ENCODE data around the gene NRTN. TPM values are rescaled to one million over a fixed set of nuclear protein-coding genes. Genes with fewer than 3 reads are reported as not detected.
A peak's percentile ranks its signal among the peaks of the same experiment; 100 is the strongest.

NRTN gene
- polyA plus RNA-seq, 1 donor from 2014 or later: 0.62 TPM

DNA sequence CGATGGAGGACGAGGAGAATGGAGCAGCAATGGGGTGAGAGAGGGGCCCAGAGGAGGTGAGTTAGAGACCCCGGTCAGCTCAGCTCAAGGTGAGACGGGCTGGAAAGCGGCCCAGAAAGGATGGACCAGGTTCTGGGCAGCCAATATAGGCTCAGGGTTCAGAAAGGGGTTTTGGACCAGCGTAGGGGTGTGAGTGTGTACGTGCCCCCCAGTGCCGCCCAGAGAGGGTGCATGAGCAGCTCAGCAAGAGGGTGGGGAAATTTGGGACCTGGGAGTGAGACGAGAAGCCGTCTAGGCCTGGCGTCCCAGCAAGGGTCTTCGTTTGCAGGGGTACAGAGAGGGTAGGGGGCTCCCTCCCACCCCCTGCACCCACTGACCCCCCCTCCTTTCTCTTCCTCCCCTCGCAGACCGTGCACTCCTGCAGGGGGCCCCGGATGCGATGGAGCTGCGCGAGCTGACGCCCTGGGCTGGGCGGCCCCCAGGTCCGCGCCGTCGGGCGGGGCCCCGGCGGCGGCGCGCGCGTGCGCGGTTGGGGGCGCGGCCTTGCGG is 22.5 kb downstream of the NRTN start:
- H3K4me2 ChIP-seq (ENCODE audit: low read length): no peak overlapping the region
- no peaks in the 10 kb centered on the region for H3K36me3 ChIP-seq (ENCODE audit: insufficient read depth, low read length)
- H3F3A ChIP-seq (ENCODE audit: insufficient read depth, low read length, poor library complexity, severe bottlenecking): no peaks in the 10 kb centered on the region
- H4K20me1 ChIP-seq (ENCODE audit: insufficient read depth): no peaks in the 10 kb centered on the region
- no peaks in the 10 kb centered on the region for H3K79me2 ChIP-seq (replicated peaks; ENCODE audit: insufficient read depth, low read length)
- H3K27me3 ChIP-seq (ENCODE audit: insufficient read depth, low read depth, low read length): no peaks in the 10 kb centered on the region
- no peak for TF ChIP-seq MXI1 (conservative IDR thresholded peaks at IDR 0.05; ENCODE audit: poor library complexity, severe bottlenecking)
- peak overlapping the region; percentile 60 for H3K4me3 ChIP-seq (ENCODE audit: low read length)
- no peak overlapping the region for H2AFZ ChIP-seq (ENCODE audit: low read depth, low read length)
- H3K27ac ChIP-seq (ENCODE audit: low read length): peak overlapping the region; percentile 28
- H3K9me2 ChIP-seq (ENCODE audit: insufficient read depth, low read length): no peaks in the 10 kb centered on the region
- no peaks in the 10 kb centered on the region for H3K9me3 ChIP-seq (ENCODE audit: low read length)
- peak overlapping the region; percentile 69 for H3K9ac ChIP-seq (ENCODE audit: low read length)

DNA sequence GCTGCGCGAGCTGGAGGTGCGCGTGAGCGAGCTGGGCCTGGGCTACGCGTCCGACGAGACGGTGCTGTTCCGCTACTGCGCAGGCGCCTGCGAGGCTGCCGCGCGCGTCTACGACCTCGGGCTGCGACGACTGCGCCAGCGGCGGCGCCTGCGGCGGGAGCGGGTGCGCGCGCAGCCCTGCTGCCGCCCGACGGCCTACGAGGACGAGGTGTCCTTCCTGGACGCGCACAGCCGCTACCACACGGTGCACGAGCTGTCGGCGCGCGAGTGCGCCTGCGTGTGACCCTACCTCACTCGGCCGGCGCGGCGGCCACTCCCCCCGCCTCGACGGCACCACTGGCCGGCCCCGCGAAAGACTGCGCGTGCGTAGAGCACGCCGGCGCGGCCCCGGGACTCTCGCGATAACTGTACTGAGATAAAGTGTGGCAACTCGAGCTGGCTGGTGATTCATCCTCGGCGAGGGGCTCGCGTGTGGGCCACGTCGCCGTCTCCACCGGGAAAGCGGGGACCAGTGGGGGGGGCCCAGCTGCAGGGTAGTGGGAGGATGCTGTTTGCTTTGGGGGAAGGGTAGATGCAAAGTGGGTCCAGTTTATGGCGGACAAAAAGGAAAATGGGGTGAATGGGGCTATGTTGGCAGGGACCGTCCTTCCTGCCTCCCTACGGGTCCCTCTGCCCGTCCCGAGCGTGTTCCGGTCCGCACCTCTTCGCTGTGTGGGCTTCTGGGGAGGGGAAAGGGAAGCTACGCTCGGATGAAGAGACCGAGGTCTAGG is 23.2 kb downstream of the NRTN start:
- H2AFZ ChIP-seq (ENCODE audit: low read depth, low read length): peak overlapping the region; percentile 85
- peak overlapping the region; percentile 69 for H3K9ac ChIP-seq (ENCODE audit: low read length)
- H3K27me3 ChIP-seq (ENCODE audit: insufficient read depth, low read depth, low read length): no peaks in the 10 kb centered on the region

DNA sequence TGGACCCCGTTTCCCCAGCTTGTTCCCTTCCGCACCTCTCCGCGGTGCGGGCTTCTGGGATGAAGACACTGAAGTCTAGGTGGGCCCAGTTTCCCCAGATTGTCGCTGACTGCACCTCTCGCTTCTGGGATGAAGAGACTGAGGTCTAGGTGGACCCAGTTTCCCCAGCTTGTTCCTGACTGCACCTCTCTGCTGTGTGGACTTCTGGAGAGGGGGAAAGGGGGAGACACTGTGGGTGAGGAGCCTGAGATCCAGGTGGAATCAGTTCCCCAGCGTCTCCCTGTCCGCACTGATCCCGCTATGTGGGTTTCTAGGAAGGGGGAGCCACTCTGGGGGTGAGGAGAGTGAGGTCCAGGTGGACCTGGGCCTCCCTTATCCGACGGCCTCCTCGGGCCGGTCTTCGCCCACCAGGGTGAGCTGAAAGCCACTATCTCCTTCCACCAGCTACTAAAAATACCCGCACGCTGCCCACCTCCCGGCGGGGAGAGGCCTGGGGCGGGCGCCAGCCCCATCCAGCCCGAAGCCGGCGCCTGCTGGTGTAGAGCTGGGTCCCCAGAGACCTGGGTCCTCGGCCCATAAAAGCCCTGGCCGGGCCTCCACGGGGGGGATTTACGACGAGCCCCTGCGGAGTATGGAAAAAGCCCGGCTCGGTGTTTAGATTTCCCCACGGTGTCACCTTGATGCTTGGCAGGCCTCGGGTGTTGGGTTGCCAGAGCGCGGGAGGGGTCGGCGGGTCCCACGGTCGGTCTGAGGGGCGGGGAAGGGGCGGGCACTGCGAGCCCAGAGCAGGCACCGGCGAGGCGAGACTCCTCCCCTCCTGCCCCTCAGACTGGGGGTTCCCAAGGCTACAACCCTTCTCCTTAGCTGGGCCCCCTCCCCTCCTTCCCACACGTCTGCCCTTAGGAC is 24.0 kb downstream of the NRTN start:
- Histone ChIP-seq H2AFZ (ENCODE audit: low read depth, low read length) (peak overlapping the region; percentile 85), H3K4me3 (ENCODE audit: low read length) (peak overlapping the region; percentile 70), H3K9me2 (ENCODE audit: insufficient read depth, low read length) (no peaks in the 10 kb centered on the region), H3K79me2 (replicated peaks; ENCODE audit: insufficient read depth, low read length) (no peaks in the 10 kb centered on the region), H4K20me1 (ENCODE audit: insufficient read depth) (no peaks in the 10 kb centered on the region), H3K36me3 (ENCODE audit: insufficient read depth, low read length) (no peaks in the 10 kb centered on the region), H3K4me2 (ENCODE audit: low read length) (peak overlapping the region; percentile 59), H3F3A (ENCODE audit: insufficient read depth, low read length, poor library complexity, severe bottlenecking) (no peaks in the 10 kb centered on the region), H3K27me3 (ENCODE audit: insufficient read depth, low read depth, low read length) (no peaks in the 10 kb centered on the region), H3K9ac (ENCODE audit: low read length) (peak overlapping the region; percentile 69), H3K27ac (ENCODE audit: low read length) (peak overlapping the region; percentile 70), H3K9me3 (ENCODE audit: low read length) (no peaks in the 10 kb centered on the region)
- no peak for TF ChIP-seq EP300 (conservative IDR thresholded peaks at IDR 0.05; ENCODE audit: poor library complexity, severe bottlenecking)

More for the DNA sequence above, 23.2 kb downstream of the NRTN start:
- H3K79me2 ChIP-seq (replicated peaks; ENCODE audit: insufficient read depth, low read length): no peaks in the 10 kb centered on the region
- no peaks in the 10 kb centered on the region for H3K9me2 ChIP-seq (ENCODE audit: insufficient read depth, low read length)
- no peaks in the 10 kb centered on the region for H3K36me3 ChIP-seq (ENCODE audit: insufficient read depth, low read length)
- no peaks in the 10 kb centered on the region for H3F3A ChIP-seq (ENCODE audit: insufficient read depth, low read length, poor library complexity, severe bottlenecking)
- H3K27ac ChIP-seq (ENCODE audit: low read length): peak overlapping the region; percentile 70
- no peaks in the 10 kb centered on the region for H3K9me3 ChIP-seq (ENCODE audit: low read length)
- H3K4me2 ChIP-seq (ENCODE audit: low read length): peak overlapping the region; percentile 59
- H4K20me1 ChIP-seq (ENCODE audit: insufficient read depth): no peaks in the 10 kb centered on the region
- peak; percentile 85 for TF ChIP-seq POLR2AphosphoS5 (IDR thresholded peaks at IDR 0.05)
- TF ChIP-seq MXI1 (conservative IDR thresholded peaks at IDR 0.05; ENCODE audit: poor library complexity, severe bottlenecking): peak; percentile 52
- TF ChIP-seq EZH2 (IDR thresholded peaks at IDR 0.05; ENCODE audit: borderline replicate concordance, insufficient read depth, low read length, poor library complexity, severe bottlenecking): no peak
- peak; percentile 36 for TF ChIP-seq EP300 (conservative IDR thresholded peaks at IDR 0.05; ENCODE audit: poor library complexity, severe bottlenecking)
- TF ChIP-seq, protein P1, sequence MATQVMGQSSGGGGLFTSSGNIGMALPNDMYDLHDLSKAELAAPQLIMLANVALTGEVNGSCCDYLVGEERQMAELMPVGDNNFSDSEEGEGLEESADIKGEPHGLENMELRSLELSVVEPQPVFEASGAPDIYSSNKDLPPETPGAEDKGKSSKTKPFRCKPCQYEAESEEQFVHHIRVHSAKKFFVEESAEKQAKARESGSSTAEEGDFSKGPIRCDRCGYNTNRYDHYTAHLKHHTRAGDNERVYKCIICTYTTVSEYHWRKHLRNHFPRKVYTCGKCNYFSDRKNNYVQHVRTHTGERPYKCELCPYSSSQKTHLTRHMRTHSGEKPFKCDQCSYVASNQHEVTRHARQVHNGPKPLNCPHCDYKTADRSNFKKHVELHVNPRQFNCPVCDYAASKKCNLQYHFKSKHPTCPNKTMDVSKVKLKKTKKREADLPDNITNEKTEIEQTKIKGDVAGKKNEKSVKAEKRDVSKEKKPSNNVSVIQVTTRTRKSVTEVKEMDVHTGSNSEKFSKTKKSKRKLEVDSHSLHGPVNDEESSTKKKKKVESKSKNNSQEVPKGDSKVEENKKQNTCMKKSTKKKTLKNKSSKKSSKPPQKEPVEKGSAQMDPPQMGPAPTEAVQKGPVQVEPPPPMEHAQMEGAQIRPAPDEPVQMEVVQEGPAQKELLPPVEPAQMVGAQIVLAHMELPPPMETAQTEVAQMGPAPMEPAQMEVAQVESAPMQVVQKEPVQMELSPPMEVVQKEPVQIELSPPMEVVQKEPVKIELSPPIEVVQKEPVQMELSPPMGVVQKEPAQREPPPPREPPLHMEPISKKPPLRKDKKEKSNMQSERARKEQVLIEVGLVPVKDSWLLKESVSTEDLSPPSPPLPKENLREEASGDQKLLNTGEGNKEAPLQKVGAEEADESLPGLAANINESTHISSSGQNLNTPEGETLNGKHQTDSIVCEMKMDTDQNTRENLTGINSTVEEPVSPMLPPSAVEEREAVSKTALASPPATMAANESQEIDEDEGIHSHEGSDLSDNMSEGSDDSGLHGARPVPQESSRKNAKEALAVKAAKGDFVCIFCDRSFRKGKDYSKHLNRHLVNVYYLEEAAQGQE (IDR thresholded peaks at IDR 0.05; ENCODE audit: borderline replicate concordance): peak; percentile 55
- peak overlapping the region; percentile 70 for H3K4me3 ChIP-seq (ENCODE audit: low read length)
